HepG2 (cell line): Measurements from ENCODE around the gene HSPB9. TPM values are rescaled to one million over a fixed set of nuclear protein-coding genes. Genes with fewer than 3 reads are reported as not detected.

Source experiments
- FOXP1 ChIP-seq, 2 experiments: fragments of 450-650 bp in 1 of 2; IDR thresholded peaks; 2 replicates each; pipeline ENCODE4 v1.6.1; 2017 to 2018; ENCODE audit warnings: antibody characterized with exemption in 1 of 2
- REST ChIP-seq, 2 experiments: IDR thresholded peaks; 2 replicates each; pipeline ENCODE4 v1.6.1; 2011 to 2012; ENCODE audit warnings: low read length in 2 of 2, borderline replicate concordance in 1 of 2, low read depth in 1 of 2, mild to moderate bottlenecking in 1 of 2, moderate library complexity in 1 of 2
- ZBTB26 ChIP-seq: IDR thresholded peaks from 2 replicates; pipeline ENCODE4 v1.6.1; 2016; ENCODE audit warnings: missing compliant biosample characterization, missing genetic modification reagents, borderline replicate concordance
- ZBTB40 ChIP-seq, 2 experiments: fragments of 450-650 bp in 1 of 2; sonication (generic) in 1 of 2; formaldehyde crosslinking in 1 of 2; IDR thresholded peaks; 2 replicates each; pipeline versions ENCODE4 v1.6.1 to v1.8.0; 2016 to 2022; ENCODE audit warnings: antibody characterized with exemption in 1 of 2, mild to moderate bottlenecking in 1 of 2, missing genetic modification reagents in 1 of 2
- ZNF275 ChIP-seq: sonication (generic); formaldehyde crosslinking; IDR thresholded peaks from 2 replicates; pipeline ENCODE4 v1.8.0; 2022; ENCODE audit warnings: missing genetic modification reagents, mild to moderate bottlenecking, inconsistent platforms, borderline replicate concordance
- ZNF710 ChIP-seq: sonication (generic); formaldehyde crosslinking; IDR thresholded peaks from 2 replicates; pipeline ENCODE4 v1.5.0; 2020; ENCODE audit warnings: mild to moderate bottlenecking, missing genetic modification reagents, borderline replicate concordance
- ZSCAN9 ChIP-seq: IDR thresholded peaks from 2 replicates; pipeline ENCODE4 v1.6.1; 2016; ENCODE audit warnings: borderline replicate concordance
- polyA plus RNA-seq, 8 experiments: library from polyadenylated mRNA; depleted of rRNA in 3 of 8; stranded (reverse) in 7 of 8; unstranded in 1 of 8; fragments of >200 nt; fragmentation: Illumina TruSeq in 4 of 8; extraction: Trizol in 4 of 8; gene quantifications; 2 replicates each; pipeline versions ENCODE4 v1.2.1 to v1.2.3, GENCODE V29; 2011 to 2016; ENCODE audit warnings: low read depth in 4 of 8, missing spikeins in 1 of 8, mixed read lengths in 1 of 8; ENCODE audit not compliant: insufficient read depth in 1 of 8
- total RNA-seq, 5 experiments: library from RNA; depleted of rRNA; stranded (reverse); fragments of >200 nt; fragmentation: Illumina TruSeq; extraction: Trizol; gene quantifications; 2 replicates each; pipeline ENCODE4 v1.2.3, GENCODE V29; 2016; ENCODE audit warnings: low read depth in 1 of 5

The HSPB9 gene
- total and polyA plus RNA-seq, 2 of the 13 experiments (the other 11 are each of a cell fraction or from before 2014, with no cell fraction given), result 0.05 to 0.24 TPM

GRCh38 chr17:42120770-42121769 lies 1.5 kb upstream of the HSPB9 start, which contains the start of gene KAT2A (continued):
- TF ChIP-seq ZBTB26 (CRISPR knock-in tag) (peak; percentile 44; the same call in 1 of the 2 replicates), FOXP1 (IDR thresholded peaks at IDR 0.05) (no peak), FOXP1 (CRISPR knock-in tag; IDR thresholded peaks at IDR 0.05) (no peak), ZSCAN9 (CRISPR knock-in tag) (peak; percentile 40; the same call in 1 of the 2 replicates), ZBTB40 (IDR thresholded peaks at IDR 0.05) (no peak), ZBTB40 (CRISPR knock-in tag; IDR thresholded peaks at IDR 0.05) (no peak; the same call in 1 of the 2 replicates), REST (IDR thresholded peaks at IDR 0.05; ENCODE audit: borderline replicate concordance in 1 of 2, low read depth in 1 of 2, low read length in 2 of 2) (peak in 1 of 2 experiments; percentile 17; a peak in 1 of 4 replicates), ZNF710 (CRISPR knock-in tag) (no peak; the same call in 1 of the 2 replicates), ZNF275 (no peak)
